Activated CD8-positive, alpha-beta memory T cell treated with anti-CD3 and anti-CD28 coated beads for 4 hours (primary cell): ENCODE measurements around the gene BEX4.
A peak's percentile ranks its signal among the peaks of the same experiment; 100 is the strongest.
"Not testable (repeated sequence)": the region's sequence is repeated elsewhere in the genome, so short reads cannot be mapped to it uniquely, and the experiment has no call there.

ENCODE experiments used
- DNase-seq, 2 donors: peaks; one replicate each; pipeline ENCODE4 v3.0.0-alpha.2; 2020; ENCODE audit warnings: low read depth in 2 of 2

The BEX4 gene

DNA sequence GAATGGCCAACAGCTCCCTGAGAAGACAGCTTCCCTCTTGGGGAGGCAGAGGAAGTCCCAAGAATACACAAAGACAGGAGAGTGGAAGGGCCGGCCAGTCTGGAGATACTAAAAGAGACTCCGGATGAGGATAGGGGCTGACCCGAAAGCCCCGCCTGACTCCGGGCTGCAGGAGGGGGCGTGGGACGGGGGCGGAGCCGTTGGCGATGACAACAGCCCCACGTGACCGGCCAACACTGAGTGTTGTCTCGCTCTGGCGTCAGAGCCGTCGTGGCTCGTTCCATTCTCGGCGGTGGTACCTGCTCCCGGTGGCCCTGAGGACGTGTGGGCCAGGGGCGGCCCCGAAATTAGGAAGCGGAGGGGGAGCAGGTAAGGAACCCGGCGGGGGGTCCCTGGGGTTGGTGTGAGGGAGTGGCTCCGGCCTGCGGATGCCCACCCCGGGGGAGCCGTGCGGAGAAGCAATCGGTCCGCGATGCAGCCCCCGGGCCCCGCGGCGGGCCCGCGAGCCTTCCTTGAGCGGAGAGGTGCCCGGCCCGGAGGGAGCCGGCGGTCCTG is at the start of gene BEX4:
Gene BEX4, plus strand, starts transcription at position 239 of the 555 bp plus-strand sequence. CDS start 1,046 bp downstream, outside the sequence.
- DNase-seq: peak; percentile 64 to 69

- DNase-seq: no peak
Observed at GRCh38 chrX:103170216-103170615, 44.7 kb upstream of the BEX4 start.

GRCh38 chrX:103171353-103171752 is 43.6 kb upstream of the BEX4 start:
- no peak for DNase-seq

DNA sequence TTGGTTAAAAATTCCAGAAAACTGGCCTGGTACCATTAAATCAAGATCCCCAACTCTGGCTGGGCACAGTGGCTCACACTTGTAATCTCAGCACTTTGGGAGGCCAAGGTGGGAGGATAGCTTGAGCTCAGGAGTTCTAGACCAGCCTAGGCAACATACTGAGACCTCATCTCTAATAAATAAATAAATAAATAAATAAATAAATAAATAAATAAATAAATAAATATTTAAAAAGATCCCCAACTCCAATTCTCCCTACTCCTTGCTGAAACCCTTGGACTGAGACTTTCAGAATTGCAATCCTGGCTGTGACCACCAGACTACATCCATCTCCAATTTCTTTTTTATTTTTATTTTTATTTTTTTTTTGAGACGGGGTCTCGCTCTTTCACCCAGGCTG is 39.7 kb upstream of the BEX4 start:
- DNase-seq: not testable (repeated sequence)

GRCh38 chrX:103175944-103176753 is 38.8 kb upstream of the BEX4 start:
- DNase-seq: no peak

- no peak for DNase-seq
Observed at GRCh38 chrX:103177556-103177955, 37.4 kb upstream of the BEX4 start.

- DNase-seq: no peak
Observed at GRCh38 chrX:103183912-103184311, 31.0 kb upstream of the BEX4 start.

- no peak for DNase-seq
Observed at GRCh38 chrX:103187953-103188475, 26.9 kb upstream of the BEX4 start.

DNA sequence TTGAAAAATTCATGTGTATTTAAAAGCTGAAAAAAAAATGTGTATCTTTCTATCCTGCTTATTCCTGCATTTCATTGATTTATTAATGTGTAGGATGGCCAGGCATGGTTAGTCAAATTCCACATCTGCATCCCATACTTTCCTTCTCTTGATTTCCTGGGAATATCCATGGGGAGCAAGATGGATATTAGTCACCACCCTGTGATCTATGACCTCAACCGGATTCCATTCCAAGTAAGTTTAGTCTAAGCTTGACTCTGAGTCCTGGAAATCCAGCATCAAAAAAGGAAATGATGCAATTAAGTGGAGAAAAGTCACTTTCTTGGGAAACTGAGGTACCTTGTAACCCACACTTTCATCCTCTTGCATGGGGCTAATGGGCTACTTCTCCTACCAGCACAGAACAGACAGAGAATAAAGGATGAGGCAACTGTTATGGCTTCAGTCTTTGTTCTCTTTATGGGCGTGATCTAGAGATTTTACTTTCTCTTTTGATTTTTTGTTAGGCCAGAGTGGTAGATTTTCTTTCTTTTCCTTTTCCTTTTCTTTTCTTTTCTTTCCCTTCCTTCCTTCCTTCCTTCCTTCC is 17.1 kb upstream of the BEX4 start:
- DNase-seq: no peak

GRCh38 chrX:103198668-103199067 is 16.2 kb upstream of the BEX4 start:
- DNase-seq: not testable (repeated sequence)

DNA sequence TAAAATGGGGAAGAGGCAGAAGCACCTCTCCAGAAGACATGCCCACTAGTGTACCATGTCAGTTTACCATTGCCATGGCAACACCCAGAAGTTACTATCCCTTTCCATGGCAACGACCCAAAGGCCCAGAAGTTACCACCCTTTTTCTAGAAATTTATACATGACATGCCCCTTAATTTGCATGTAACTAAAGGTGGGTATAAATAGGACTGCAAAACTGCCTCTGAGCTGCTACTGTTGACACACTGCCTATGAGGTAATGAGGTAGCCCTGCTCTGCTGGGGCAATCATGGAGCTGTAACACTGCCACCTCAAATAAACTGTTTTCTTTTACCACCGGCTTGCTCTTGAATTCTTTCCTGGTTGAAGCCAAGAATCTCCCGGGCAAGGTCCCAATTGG is 13.9 kb upstream of the BEX4 start:
- DNase-seq: no peak

DNA sequence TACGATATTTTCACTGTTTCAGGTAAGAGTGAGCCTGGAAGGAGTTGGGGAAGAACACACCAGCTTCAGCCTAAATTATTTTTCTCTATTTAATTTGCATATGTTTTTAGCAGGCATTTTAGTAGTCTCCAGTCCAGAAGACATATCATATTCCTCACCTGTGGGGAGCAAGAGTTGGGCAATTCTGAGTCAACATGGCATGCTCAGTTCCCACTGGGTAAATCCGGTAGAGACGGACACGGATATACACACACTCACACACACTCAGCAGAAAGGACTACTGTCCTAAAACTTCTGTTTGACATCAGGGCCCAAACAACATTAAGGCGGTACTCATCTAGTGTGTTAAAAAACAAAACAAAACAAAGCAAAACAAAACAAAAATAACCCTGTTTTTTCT is 4.9 kb upstream of the BEX4 start:
- no peak for DNase-seq

GRCh38 chrX:103211012-103211715 is 3.7 kb upstream of the BEX4 start:
- DNase-seq: peak in 1 of 2 donors; percentile 19

DNA sequence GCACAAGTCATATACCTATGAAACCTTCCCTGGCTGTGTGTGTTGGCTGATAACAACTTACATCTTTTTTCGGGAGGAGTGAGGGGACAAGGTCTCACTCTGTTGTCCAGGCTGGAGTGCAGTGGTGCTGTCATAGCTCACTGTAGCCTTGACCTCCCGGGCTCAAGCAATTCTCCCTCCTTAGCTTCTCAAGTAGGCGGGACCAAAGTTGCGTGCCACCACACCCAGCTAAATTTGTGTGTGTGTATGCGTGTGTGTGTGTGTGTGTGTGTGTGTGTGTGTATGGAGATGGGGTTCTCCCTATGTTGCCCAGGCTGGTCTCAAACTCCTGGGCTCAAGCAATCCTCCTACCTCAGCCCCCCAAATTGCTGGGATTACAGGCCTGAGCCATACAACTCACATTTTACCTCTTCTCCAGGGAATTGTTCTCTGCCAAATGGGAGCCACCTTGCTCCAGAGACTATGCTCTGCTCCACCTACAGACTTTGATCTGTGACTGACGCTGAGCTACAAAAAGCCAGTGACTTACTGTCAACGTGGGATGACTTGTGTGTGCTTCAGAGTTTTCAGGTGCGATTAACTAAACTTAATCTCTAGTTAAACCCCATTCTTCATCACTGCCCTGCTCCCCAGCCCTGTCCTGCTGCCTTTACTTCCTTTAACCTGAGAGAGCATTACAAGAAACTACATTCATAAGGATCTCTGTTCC is 2.0 kb upstream of the BEX4 start:
- no peak for DNase-seq

DNA sequence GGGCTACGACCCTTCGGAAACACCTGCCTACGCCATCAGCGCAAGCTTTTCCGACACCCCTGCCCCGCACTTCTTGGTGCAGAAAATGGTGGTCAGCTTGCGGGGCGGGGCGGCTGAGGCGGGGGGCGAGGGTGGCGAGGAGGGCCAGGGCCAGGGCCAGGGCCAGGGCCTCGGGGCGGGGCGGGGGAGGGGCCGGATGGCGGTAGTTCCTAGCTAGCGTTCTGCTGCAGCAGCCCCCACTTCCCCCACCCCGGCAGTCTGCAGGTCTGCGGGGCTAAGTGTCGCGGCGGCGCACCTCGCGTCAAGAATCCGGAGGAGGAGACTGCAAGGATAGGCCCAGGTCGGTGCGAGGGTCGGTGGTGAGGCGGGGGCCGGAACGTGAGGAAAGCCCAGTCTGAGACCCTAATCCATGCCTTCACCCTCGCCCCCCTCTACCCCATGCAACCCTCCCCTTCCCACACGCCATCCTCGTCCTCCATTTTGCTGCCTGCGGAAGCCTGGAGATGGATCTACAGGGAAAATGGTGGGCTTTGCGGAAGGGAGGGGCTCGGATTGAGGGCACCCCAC is 600 bp downstream of the BEX4 start:
- no peak for DNase-seq

DNA sequence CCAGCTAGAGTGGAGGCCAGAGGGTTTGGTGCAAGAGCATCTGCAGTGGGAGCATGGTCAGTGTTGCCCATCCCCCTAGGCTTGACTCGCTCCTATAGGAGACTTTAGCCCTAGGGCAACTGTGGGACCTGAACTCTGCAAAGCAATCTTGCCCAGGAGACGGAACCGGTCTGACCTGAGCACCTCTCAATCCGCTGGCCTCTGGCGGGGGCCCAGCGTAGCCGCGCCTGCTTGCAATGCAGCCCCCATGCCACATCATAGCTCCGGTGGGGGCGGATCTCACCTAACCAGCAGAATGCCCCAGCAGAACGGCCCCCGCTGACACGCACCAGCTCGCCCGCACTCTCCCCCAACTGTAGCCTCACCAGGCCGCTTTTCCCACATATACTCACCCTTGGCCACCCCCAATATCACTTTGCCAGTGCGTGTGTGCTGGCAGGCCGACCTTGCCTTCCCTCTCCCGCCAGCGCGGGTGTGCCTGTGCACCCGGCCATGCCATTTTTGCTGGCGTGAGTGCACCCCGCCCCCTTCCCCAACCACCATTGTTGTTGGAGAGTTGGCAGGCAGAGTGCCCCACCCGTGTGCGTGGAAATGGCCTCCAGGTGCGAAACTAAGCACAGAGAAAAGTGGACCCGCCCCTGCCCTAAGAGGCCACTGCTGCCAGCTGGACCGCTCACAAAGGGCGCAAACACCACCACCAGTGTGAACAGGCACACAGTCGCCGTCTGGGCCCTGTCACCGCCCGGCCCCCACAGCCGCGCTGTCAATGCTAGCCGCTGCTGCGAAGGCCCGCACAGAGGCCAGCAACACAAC is 5.8 kb downstream of the BEX4 start:
- no peak for DNase-seq

DNA sequence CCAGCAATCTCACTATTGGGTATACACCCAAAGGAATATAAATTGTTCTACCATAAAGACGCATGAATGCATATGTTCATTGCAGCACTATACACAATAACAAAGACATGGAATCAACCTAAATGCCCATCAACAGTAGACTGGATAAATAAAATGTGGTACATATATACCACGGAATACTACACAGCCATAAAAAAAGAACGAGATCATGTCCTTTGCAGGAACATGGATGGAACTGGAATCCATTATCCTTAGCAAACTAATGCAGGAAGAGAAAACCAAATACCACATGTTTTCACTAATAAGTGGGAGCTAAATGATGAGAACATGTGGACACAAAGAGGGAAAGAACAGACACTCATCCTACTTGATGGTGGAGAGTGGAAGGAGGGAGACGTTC is 11.0 kb downstream of the BEX4 start:
- not testable (repeated sequence) for DNase-seq

- DNase-seq: no peak
Observed at GRCh38 chrX:103233263-103233662, 18.4 kb downstream of the BEX4 start.

DNA sequence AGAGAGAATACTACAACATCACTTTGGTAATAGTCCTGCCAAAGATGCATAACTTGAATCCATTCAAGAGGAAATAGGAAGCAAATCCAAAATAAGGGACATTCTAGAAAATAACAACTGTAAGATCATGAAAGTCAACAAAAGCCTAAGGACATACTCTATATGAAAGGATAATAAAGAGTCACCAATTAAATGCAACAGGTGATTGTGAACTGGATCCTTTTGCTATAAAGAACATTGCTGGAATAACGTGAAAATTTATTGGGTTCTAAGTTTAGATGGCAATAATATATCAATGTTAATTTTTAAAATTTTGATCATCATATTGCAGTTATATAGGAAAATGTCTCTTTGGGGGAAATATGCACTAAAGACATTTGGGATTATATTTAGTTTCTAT is 20.0 kb downstream of the BEX4 start:
- no peak for DNase-seq

- not testable (repeated sequence) for DNase-seq
Observed at GRCh38 chrX:103235608-103236007, 20.7 kb downstream of the BEX4 start.
